HG02623 (cell line): ENCODE data around the gene SHISA7.

Experiments used
- ATAC-seq: cut with Tn5 transposase; IDR thresholded peaks from one replicate; pipeline ENCODE4 v1.9.1; 2021; ENCODE audit warnings: moderate library complexity; ENCODE audit not compliant: unreplicated experiment

The SHISA7 gene

DNA sequence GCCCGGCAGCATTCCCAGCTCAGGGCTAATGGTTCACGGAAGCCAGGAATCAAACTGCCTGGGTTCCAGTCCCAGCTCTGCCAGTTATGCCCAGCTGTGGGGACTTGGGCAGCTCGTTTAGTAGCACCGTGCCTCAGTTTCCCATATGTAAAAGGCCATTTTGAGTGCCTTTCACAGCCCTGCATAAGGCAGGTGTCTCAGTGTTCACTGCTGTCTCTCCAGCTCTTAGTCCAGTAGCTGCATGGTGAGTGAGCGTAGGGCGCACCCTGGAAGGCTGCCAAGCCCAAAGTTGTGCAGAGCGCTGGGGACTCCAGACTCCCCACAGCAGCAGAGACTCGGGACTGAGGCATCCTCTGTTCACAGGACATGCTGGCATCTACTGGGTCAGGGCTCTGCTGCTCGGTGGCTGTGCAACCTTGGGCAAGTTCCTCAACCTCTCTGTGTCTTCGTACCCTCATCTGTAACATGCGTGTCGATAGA, 51.9 kb downstream of the SHISA7 start:
- ATAC-seq: no peak

GRCh38 chr19:55390461-55390880, 52.6 kb downstream of the SHISA7 start:
- no peak for ATAC-seq

GRCh38 chr19:55389386-55390317, 53.4 kb downstream of the SHISA7 start:
- no peak for ATAC-seq

DNA sequence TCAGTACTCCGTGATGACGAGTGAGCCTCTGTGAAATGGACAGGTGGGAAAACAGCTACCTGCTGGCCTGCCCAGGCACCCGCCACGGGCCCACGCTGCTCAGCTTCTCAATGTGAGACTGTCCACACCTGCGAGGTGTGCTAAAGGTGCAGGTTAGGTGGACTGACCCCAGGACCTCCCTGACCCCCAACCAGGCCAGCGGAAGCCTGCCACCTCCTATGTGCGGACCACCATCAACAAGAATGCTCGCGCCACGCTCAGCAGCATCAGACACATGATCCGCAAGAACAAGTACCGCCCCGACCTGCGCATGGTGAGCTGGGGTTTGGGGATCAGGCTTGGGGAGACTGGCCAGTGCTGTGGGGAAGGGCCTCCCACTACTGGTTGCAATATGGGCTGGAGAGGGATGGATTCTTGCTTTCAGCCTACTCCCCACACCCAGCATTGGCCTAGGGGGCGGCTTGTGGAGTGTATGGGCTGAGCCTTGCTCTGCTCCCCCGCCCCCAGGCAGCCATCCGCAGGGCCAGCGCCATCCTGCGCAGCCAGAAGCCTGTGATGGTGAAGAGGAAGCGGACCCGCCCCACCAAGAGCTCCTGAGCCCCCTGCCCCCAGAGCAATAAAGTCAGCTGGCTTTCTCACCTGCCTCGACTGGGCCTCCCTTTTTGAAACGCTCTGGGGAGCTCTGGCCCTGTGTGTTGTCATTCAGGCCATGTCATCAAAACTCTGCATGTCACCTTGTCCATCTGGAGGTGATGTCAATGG, 55.2 kb downstream of the SHISA7 start:
- ATAC-seq: no peak

GRCh38 chr19:55386493-55386971, 56.6 kb downstream of the SHISA7 start:
- ATAC-seq: no peak

- ATAC-seq: peak; percentile 57
These were observed 57.2 kb downstream of the SHISA7 start, which contains the start of gene RPL28 for GRCh38 chr19:55385724-55386492. RPL28 (plus strand) TSS chr19:55385932; CDS start chr19:55386358, 426 bp downstream.

GRCh38 chr19:55384920-55385723, 58.0 kb downstream of the SHISA7 start:
- peak; percentile 37 for ATAC-seq

GRCh38 chr19:55384131-55384919, 58.8 kb downstream of the SHISA7 start, which contains the start of gene TMEM238:
TMEM238 (minus strand) TSS chr19:55384292; CDS start chr19:55384259, 33 bp downstream.
- ATAC-seq: no peak

DNA sequence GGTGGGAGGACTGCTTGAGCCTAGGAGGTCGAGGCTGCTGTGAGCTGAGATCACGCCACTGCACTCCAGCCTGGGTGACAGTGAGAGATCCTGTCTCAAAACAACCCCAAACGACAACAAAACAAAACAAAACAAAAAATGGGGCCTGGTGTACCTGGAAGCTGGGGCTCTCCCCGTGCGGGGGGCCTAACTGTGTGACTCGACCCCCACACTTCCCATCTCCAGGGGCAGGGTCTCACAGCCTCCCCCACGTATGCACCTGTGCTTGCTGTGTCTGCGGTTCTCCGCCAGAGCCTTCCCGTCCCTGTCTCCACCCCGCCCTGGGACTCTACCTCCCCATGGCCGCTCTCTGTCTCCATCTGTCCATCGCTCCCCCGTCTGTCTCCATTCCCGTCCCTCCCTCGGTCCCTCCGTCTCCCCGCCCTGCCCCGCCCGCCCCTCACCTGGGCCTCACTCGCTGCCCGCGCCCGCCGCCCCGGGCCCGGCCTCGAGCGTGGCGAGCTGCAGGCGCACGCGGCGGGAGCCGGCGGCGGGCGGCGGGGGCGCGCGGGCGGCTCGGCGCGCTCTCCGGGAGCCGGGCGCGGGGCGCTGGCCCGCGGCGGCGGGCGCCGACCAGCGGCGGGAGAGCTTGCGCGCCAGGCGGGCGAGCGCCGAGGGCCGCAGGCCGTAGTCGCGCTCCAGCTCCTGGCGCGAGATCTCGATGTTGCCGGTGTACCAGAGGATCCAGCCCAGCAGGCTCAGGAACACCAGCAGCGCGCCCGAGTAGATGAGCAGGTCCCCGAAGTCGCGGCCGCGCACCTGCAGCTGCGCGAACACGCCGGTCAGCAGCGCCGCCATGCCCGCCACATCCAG, 59.6 kb downstream of the SHISA7 start:
- ATAC-seq: no peak

- ATAC-seq: no peak
These were observed 60.5 kb downstream of the SHISA7 start for GRCh38 chr19:55382522-55383054.

- ATAC-seq: no peak
These were observed 61.1 kb downstream of the SHISA7 start for GRCh38 chr19:55382013-55382412.

GRCh38 chr19:55379174-55379573, 63.9 kb downstream of the SHISA7 start:
- no peak for ATAC-seq
